K562 (cell line): ENCODE results near the gene CCDC28A. TPM values are rescaled to one million over a fixed set of nuclear protein-coding genes. Genes with fewer than 3 reads are reported as not detected.
A peak's percentile ranks its signal among the peaks of the same experiment; 100 is the strongest.

Experiments
- CBX8 ChIP-seq: fragments of 200-600 bp; sonication (generic); IDR thresholded peaks from 2 replicates; pipeline ENCODE4 v1.6.1; 2012; ENCODE audit warnings: borderline replicate concordance, mixed run types, low read depth, mild to moderate bottlenecking, moderate library complexity, mixed read lengths, low read length, control low read depth, inconsistent platforms; ENCODE audit not compliant: poor library complexity, severe bottlenecking; ENCODE audit errors: extremely low read depth
- E4F1 ChIP-seq: fragments of 250-450 bp; sonication (Bioruptor Pico); IDR thresholded peaks from 2 replicates; pipeline ENCODE4 v1.5.0; 2021; ENCODE audit warnings: mild to moderate bottlenecking, borderline replicate concordance
- EZH2 ChIP-seq: IDR thresholded peaks from 2 replicates; pipeline ENCODE4 v1.6.1; 2012; ENCODE audit warnings: low read depth, mild to moderate bottlenecking, inconsistent platforms, low read length, borderline replicate concordance
- HDGF ChIP-seq: fragments of 450-650 bp; IDR thresholded peaks from 2 replicates; pipeline ENCODE4 v1.6.1; 2016
- MAFG ChIP-seq: fragments of 450-650 bp; conservative IDR thresholded peaks from 2 replicates; pipeline ENCODE4 v1.6.1; 2016; ENCODE audit warnings: missing genetic modification characterization, missing compliant biosample characterization
- NFYB ChIP-seq: IDR thresholded peaks from 2 replicates; pipeline ENCODE4 v1.6.1; 2011; ENCODE audit warnings: mild to moderate bottlenecking, moderate library complexity; ENCODE audit not compliant: insufficient read length; ENCODE audit errors: extremely low read depth
- NUFIP1 ChIP-seq: fragments of 450-650 bp; IDR thresholded peaks from 2 replicates; pipeline ENCODE4 v1.6.1; 2018; ENCODE audit not compliant: partially characterized antibody
- POLR2A ChIP-seq: fragments of 450-650 bp; conservative IDR thresholded peaks from 2 replicates; pipeline ENCODE4 v1.6.1; 2016
- RBM14 ChIP-seq: fragments of 200-400 bp; formaldehyde crosslinking; IDR thresholded peaks from 2 replicates; pipeline ENCODE4 v1.6.1; 2018; ENCODE audit warnings: low read depth, mild to moderate bottlenecking, low read length, moderate library complexity, borderline replicate concordance; ENCODE audit not compliant: insufficient read depth
- STAG1 ChIP-seq: sonication (generic); formaldehyde crosslinking; IDR thresholded peaks from 2 replicates; pipeline ENCODE4 v1.5.0; 2020; ENCODE audit warnings: missing genetic modification reagents, borderline replicate concordance
- TOE1 ChIP-seq, 2 experiments: fragments of 450-650 bp in 1 of 2; sonication (generic) in 1 of 2; formaldehyde crosslinking in 1 of 2; IDR thresholded peaks; 2 replicates each; pipeline versions ENCODE4 v1.7.1 to v1.8.0; 2016 to 2022; ENCODE audit warnings: borderline replicate concordance in 2 of 2, mild to moderate bottlenecking in 2 of 2, antibody characterized with exemption in 1 of 2, inconsistent platforms in 1 of 2, low read depth in 1 of 2, missing genetic modification reagents in 1 of 2, moderate library complexity in 1 of 2
- WHSC1 ChIP-seq: IDR thresholded peaks from one replicate; pipeline ENCODE4 v1.6.1; 2012; ENCODE audit warnings: low read length, control low read depth, inconsistent platforms
- ZNF224 ChIP-seq: sonication (generic); formaldehyde crosslinking; IDR thresholded peaks from 2 replicates; pipeline ENCODE4 v1.8.0; 2022; ENCODE audit warnings: mild to moderate bottlenecking, missing genetic modification reagents
- ZNF280B ChIP-seq: fragments of 250-450 bp; sonication (Bioruptor Pico); IDR thresholded peaks from 2 replicates; pipeline ENCODE4 v1.5.1; 2021; ENCODE audit warnings: mild to moderate bottlenecking
- ZNF551 ChIP-seq: fragments of 250-450 bp; sonication (Bioruptor Pico); IDR thresholded peaks from 2 replicates; pipeline ENCODE4 v1.5.0; 2021; ENCODE audit warnings: mild to moderate bottlenecking, moderate library complexity
- ZNF77 ChIP-seq: fragments of 250-450 bp; sonication (Bioruptor Pico); IDR thresholded peaks from 2 replicates; pipeline ENCODE4 v1.5.0; 2020
- polyA plus RNA-seq, 8 experiments: library from polyadenylated mRNA; depleted of rRNA in 4 of 8; stranded (reverse) in 5 of 8; unstranded in 3 of 8; fragments of >200 nt; fragmentation: Nextera tagmentation in 2 of 8; fragmentation: Illumina TruSeq in 1 of 8; extraction: Ambion mirVana in 2 of 8; extraction: Trizol in 1 of 8; gene quantifications; 2 replicates each; pipeline versions ENCODE4 v1.2.1 to v1.2.3, GENCODE V29; 2011 to 2014; ENCODE audit warnings: inconsistent platforms in 1 of 8, missing spikeins in 1 of 8
- total RNA-seq, 7 experiments: library from RNA; depleted of rRNA in 6 of 7; stranded (reverse); fragments of >200 nt in 6 of 7; fragmentation: Illumina TruSeq in 2 of 7; extraction: Trizol in 2 of 7; gene quantifications; 2 replicates each; pipeline versions ENCODE4 v1.2.1 to v1.2.3, GENCODE V29; 2011 to 2021; ENCODE audit warnings: low replicate concordance in 1 of 7
- TF ChIP-seq, protein P1 (sequence below): sonication (generic); formaldehyde crosslinking; IDR thresholded peaks from 2 replicates; pipeline ENCODE4 v1.9.0; 2022; ENCODE audit warnings: mild to moderate bottlenecking, missing genetic modification reagents
- TF ChIP-seq, protein P2 (sequence below): fragments of 250-450 bp; sonication (Bioruptor Pico); IDR thresholded peaks from 2 replicates; pipeline ENCODE4 v1.4.0; 2020; ENCODE audit warnings: mild to moderate bottlenecking, moderate library complexity
- TF ChIP-seq, protein P3 (sequence below), 2 experiments: fragments of 450-650 bp; conservative IDR thresholded peaks; 2 replicates each; pipeline ENCODE4 v1.6.1; 2017; ENCODE audit warnings: mild to moderate bottlenecking in 2 of 2, moderate library complexity in 2 of 2

The CCDC28A gene
- total and polyA plus RNA-seq, 9 of the 15 experiments (the other 6 are each of a cell fraction or from before 2014, with no cell fraction given): 12.6 to 35.5 (median 19.1) TPM

DNA sequence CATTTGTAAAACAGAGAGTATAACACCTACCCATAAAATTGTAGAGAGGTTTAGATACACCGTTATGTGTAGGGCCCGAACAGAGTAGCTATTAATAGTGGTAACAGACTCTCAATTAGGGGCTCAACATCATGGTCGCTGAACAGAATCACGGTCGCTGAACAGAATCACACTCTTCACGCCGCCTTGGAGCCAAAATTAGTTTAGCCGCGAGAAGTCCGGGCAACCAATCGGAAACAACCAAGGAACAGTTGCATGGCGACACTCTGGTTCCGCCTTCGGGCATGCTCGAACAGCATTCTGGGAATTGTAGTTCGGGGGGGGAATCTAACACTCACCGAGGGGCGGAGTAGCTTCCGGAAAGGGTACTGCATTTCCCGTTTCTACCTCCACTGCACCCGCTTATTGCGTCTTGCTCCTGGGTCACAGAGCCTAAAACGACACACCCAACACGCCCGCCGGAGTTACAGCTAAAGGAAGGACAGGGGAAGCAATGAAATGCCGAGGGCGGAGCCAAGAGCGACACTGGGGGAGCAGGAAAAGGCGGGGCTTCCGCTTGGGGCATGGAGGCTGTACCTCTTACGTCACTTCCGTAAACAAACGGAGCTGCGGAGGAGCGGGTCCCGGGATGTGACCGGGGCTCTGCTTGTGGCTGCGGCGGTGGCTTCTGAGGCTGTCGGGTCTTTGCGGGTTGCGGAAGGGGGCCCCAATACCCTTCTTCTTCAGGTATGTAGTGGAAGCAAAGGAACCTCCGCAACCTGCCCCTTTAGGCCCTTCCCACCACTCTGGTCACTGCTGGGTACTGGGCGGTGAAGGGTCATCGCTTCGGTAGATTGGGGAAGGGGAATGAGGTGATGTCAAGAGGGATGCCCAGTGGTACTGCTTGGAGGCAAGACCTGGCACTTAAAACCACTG, at the start of gene CCDC28A (continued):
- TF ChIP-seq ZNF280B (CRISPR knock-in tag) (no peak), CBX8 (no peak), NUFIP1 (no peak), ZNF224 (no peak), TOE1 (IDR thresholded peaks at IDR 0.05; ENCODE audit: borderline replicate concordance) (peak; percentile 32; the same call in 1 of the 2 replicates), TOE1 (CRISPR knock-in tag; IDR thresholded peaks at IDR 0.05; ENCODE audit: borderline replicate concordance, low read depth) (no peak), STAG1 (CRISPR knock-in tag) (no peak), POLR2A (peak; percentile 71; the same call in 1 of the 2 replicates), E4F1 (CRISPR knock-in tag) (no peak), HDGF (no peak), MAFG (tag) (no peak), EZH2 (no peak), RBM14 (no peak), NFYB (peak; percentile 77), ZNF77 (no peak), ZNF551 (no peak), WHSC1 (no peak)
- TF ChIP-seq, protein P1, sequence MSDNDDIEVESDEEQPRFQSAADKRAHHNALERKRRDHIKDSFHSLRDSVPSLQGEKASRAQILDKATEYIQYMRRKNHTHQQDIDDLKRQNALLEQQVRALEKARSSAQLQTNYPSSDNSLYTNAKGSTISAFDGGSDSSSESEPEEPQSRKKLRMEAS (CRISPR knock-in tag): peak; percentile 59; the same call in 1 of the 2 replicates
- TF ChIP-seq, protein P2, sequence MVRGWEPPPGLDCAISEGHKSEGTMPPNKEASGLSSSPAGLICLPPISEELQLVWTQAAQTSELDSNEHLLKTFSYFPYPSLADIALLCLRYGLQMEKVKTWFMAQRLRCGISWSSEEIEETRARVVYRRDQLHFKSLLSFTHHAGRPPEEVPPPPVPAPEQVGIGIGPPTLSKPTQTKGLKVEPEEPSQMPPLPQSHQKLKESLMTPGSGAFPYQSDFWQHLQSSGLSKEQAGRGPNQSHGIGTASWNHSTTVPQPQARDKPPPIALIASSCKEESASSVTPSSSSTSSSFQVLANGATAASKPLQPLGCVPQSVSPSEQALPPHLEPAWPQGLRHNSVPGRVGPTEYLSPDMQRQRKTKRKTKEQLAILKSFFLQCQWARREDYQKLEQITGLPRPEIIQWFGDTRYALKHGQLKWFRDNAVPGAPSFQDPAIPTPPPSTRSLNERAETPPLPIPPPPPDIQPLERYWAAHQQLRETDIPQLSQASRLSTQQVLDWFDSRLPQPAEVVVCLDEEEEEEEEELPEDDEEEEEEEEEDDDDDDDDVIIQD (CRISPR knock-in tag): no peak
- TF ChIP-seq, protein P3, sequence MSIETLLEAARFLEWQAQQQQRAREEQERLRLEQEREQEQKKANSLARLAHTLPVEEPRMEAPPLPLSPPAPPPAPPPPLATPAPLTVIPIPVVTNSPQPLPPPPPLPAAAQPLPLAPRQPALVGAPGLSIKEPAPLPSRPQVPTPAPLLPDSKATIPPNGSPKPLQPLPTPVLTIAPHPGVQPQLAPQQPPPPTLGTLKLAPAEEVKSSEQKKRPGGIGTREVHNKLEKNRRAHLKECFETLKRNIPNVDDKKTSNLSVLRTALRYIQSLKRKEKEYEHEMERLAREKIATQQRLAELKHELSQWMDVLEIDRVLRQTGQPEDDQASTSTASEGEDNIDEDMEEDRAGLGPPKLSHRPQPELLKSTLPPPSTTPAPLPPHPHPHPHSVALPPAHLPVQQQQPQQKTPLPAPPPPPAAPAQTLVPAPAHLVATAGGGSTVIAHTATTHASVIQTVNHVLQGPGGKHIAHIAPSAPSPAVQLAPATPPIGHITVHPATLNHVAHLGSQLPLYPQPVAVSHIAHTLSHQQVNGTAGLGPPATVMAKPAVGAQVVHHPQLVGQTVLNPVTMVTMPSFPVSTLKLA (conservative IDR thresholded peaks at IDR 0.05): peak; percentile 98
